SHP77 (cell line): ENCODE data around the gene ANXA6.

Source experiments
- DNase-seq, 2 experiments: peaks; one replicate each; lab custom pipeline; 2025; lab: John Stamatoyannopoulos, UW

The ANXA6 gene

DNA sequence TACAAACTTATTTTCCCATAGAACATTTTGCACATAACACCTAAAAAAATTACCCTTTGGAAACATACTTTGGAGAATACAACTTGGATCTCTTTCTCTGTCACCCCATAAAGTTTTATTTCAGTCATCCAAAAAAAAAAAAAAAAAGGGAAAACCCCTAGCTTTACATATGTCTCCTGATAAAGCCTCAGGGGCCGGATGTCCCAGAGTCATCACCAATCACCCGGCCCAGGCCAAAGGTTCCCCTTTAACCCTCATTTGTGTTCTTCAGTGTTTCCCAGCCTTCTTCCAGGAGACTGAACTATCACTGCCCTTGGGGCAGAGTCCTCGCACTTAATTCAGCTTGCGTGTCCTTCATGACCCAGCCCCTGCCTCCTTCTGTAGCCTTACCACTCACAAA, 28.8 kb downstream of the ANXA6 start:
- no peak for DNase-seq

DNA sequence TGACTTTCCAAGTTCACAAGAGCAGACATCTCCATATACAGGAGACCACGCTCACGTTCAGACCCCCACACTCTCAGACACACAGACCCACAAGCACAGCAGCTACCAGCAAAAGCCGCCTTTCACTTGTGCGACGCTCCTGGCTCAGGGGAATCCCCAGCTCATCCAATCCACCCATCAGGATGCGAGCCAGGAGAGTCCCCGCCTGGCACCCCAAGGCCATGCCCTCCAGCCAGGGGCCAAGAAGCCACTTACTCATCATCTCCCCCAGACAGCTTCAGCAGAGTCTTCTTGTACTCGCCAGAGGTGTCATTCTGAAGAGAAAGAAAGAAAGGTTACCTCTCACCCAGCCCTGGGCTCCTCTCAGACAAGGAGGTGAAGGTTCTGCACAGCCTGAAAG, 29.7 kb downstream of the ANXA6 start:
- DNase-seq, result no peak

DNA sequence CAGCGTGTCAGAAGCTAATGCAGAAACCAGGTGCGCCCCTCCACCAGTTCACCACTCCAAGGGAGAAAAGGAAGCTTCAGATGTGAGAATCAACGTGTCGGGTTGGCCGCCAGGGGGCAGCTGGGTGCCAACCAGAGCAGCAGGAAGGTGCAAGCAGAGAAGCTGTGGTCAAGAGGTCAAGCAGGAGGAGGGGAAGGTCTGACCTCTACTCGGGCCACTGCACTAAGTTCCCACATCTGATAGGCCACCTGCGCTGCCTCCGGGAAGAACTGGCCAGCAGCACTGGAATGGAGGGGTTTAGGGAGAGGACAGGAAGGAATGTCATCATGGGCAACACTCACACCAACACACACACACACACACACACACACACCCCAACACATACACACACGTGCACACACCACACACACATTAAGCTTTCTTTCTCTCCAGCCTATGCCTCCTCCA, 31.4 kb downstream of the ANXA6 start:
- DNase-seq, result peak; percentile 18 to 38

GRCh38 chr5:151125421-151125820, 32.2 kb downstream of the ANXA6 start:
- no peak for DNase-seq

DNA sequence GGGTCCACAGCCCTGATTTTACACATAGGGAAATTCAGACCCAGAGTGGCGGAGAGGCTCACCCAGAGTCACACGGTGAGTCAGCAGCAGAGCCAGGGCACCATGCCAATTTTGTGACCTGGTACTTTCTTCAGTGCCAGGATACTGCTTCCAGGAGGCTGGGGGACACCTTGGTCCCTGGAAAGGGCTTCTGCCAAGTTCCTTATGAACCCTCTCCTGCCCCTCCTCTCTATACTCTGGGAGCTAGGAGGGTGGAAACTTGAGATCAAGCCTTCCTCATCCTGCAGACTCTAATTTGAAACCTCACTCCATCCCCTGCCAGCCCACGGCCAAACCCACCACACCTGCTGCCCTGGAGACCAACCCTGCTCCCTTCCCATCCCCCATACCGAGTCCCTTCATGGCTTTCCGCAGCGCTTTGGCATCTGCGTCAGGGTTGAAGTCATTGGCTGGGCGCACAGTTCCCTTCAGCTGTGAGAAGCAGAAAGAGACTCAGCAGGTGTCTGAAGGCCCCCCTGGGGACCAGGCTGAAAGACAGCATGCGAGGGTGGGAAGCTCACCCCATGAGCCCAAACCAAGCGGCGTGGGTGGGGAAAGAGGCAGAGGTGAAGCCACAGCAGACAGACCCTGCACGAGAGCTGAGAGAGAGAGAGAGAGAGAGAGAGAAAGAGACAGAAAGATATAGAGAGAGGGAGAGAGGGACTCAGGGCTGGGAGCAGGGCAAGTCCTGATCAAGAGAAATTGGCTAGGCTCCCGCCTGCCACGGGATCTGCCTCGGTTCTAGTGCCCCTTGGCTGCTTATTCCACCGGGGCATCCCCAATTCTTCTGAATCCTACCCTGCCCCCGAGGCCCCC, 33.5 kb downstream of the ANXA6 start:
- DNase-seq, result peak; percentile 8 to 23

- DNase-seq, result no peak
Observed at GRCh38 chr5:151122828-151123227, 34.8 kb downstream of the ANXA6 start.

- no peak for DNase-seq
Observed at GRCh38 chr5:151121665-151122064, 35.9 kb downstream of the ANXA6 start.

GRCh38 chr5:151121095-151121494, 36.5 kb downstream of the ANXA6 start:
- no peak for DNase-seq

DNA sequence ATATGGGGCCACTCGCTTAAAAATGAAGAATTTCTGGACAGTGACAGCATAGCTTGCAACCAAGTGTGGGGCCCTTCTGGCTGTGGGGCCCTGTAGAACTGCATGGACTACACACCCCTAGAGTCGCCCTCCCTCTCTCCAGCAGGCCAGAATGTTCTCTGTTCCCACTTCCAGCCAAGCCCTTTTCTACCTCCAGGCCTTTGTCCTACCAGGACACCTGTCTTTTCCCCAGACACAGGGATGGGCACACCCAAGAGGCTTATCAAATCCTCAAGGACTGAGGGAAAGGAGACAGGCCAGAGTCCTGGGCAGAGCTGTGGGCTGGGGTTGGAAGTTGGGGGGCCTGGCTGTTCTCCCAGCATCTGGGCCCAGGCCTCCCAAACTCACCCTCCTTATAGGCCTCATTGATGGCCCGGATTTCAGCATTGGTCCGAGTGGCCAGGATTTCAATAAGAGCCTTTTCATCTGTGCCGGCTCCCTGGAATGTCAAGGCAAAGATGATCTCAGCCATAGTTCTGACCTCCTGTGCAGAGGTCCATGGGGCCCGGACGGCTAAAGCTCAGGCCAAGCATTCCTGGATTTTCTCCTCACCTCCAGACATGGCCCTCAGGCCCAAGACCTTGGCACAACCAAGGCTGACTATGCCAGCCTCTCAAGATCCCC, 38.5 kb downstream of the ANXA6 start:
- DNase-seq, result no peak

- peak; percentile 18 to 42 for DNase-seq
Observed at GRCh38 chr5:151115272-151115905, 42.2 kb downstream of the ANXA6 start.

DNA sequence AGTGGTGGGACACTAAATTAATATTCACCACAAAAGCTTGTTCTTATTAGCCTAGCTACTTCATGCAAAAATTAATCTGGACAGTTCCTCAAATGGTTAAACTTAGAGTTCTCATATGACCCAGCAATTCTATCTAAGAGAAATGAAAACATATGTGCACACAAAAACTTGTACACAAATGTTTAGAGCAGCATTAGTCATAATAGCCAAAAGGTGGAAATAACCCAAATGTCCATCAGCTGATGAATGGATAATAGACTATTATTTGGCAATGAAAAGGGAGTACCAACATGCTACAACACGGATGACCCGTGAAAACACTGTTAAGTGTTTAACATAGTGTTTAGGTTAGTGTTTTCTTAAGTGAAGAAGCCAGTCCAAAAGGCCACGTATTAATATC, 43.9 kb downstream of the ANXA6 start:
- DNase-seq, result no peak

GRCh38 chr5:151110992-151111391, 46.6 kb downstream of the ANXA6 start:
- no peak for DNase-seq

DNA sequence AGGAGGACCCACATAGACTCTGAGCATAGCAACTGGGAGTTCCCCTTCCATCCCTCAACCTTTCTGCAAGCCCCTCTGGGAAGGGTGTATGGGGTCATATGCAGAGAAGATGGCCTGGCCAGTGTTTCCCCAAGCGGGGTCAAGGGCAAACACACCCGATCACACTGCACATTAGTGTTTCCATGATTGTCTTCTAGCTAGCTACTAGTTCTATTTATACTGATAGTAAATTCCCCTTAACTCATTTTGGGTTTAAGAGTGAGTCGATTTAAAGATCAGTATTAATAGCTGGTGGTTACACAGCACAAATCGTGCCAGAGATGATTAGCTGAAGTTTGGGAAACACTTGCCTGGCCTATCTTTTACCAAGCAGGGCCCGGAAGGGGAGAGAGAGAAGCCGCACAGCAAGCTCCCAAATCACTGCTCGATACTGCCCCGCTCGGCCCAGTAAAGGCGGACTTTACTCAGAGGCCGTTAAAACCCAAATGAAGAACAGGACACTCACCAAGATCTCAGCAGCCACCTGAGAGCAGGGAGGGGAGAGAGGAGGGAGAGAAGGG, 47.4 kb downstream of the ANXA6 start:
- DNase-seq, result no peak

DNA sequence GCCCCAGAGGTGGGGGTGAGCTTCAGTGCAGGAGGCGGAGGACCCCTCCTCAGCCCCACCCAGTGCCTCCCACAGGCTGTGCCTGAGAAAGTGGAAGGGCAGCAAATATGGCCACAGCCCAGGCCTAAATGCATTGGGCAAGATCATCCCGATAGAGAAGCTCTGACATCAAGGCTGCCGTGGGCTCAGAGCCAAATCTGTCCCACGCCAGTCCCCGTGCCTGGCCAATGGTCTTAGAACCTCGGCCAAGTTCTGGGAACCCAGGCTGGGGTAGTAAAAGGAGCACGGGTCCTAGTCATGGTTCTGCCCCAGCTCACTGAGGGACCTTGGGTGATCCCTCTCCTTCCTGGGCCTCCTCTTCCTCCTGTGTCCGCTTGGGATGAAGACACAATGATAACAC, 49.0 kb downstream of the ANXA6 start:
- no peak for DNase-seq

DNA sequence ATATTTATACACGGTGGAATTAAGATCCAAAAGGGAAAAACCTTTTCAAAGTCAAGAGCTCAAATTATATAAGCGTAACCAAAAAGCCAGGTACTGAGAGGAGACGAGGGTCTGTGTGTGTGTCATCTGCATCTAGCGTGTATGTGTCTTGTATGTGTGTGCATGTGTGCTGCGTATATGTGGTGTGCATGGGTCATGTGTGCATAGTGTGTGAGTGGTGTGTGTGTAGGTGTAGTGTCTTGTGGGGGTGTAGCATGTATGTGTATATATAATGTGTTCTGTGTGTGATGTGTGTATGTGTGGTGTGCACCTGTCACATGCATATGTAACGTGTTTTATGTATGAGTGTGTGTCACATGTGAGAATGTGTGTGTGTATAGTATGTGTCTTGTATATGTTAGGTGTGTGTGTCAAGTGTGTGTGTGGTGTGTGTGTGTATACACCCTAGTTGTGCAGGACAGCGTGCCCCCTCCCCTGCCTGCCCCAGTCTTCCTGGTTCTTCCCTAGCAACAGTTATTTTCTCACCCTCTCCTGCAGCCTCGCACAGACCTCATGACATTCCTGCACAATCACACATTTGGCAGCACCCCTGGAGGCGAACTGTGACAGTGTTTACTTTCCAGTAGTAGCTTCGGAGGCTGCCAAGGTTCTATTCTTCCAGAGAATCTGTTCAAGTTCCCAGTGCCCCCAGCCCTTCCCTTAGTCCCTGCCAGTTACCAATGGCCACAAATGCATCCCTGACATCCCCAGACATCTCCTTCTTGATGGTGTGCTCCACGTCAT, 49.6 kb downstream of the ANXA6 start:
- no peak for DNase-seq

DNA sequence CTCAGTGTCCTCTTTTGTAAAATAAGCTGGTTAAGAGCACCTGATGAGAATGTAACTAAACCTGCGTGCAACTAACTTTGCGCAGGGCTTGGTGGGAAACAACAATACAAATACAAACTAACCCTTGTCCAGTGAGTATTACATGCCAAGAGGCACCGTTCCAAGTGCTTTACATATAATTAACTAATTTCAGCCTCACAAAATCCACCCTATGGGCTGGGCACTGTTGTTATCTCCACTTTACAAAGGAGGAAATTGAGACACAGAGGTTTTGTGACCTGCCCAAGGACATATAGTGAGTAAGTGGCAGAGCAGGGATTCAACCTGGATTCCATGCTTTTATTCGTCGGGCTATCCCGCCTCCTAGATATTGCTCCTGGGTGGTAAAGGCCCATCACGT, 50.5 kb downstream of the ANXA6 start:
- DNase-seq, result no peak

- DNase-seq, result no peak
Observed at GRCh38 chr5:151106509-151106908, 51.1 kb downstream of the ANXA6 start.

- no peak for DNase-seq
Observed at GRCh38 chr5:151106043-151106442, 51.5 kb downstream of the ANXA6 start.

DNA sequence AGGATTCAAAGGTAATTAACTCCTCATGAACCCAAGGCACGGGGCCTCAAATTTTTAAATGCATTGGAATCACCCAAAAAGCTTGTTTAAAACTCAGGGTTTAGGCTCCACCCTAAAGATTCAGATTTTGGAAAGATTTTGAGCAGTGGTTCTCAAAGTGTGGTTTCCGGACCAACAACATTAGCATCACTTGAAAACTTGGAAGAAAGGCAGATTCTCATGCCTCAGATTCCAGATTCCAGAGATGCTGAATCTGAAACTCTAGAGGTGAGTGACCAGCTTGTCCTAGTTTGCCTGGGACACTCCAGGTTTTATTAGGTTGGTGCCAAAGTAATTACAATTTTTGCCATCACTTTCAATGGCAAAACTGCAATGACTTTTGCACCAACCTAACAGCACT, 52.0 kb downstream of the ANXA6 start:
- DNase-seq, result no peak

DNA sequence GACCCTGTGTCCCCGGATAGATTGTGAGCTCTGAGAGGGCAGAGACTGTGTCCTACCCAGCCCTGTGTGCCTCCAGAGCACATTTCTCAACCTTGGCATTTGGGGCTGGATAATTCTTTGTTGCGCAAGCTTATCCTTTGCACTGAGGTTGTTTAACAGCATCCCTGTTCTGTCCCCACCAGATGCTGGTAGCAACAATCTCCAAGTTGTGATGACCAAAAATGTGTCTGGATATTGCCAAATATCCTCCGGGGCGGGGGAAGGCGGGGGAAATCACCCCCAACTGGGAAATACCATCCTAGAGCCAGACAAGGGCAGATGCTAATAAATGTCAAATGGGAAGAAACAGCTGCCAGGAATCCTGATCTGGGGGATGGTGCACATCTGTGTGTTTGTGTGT, 52.8 kb downstream of the ANXA6 start:
- no peak for DNase-seq

DNA sequence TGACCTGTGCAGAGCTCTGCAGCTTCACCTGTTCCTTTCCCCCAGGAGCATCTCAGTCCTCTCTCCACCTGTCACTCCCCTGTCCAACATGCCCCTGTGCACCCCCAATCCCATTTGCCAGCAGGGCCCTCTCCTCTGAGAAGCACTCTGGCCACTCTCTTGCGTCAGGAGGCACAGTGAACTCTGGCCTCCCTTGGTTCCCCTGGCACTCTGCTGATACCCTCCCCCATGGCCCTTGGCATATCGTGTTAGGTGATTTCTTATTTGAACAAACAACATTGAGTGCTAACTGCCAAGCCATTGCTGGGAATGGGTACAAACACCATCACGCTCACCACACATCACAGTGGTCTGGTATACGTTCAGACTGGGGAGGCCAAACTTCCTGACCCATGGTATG, 55.8 kb downstream of the ANXA6 start:
- no peak for DNase-seq

GRCh38 chr5:151101151-151101550, 56.4 kb downstream of the ANXA6 start:
- DNase-seq, result no peak
